Stimulated activated CD4-positive, alpha-beta T cell treated with anti-CD3 and anti-CD28 coated beads, TNF-alpha, amount 100 ng/mL, for 1 hour (primary cell): Measurements from ENCODE around the gene SEC62.
A peak's percentile ranks its signal among the peaks of the same experiment; 100 is the strongest.

Experiments
- DNase-seq, 3 donors: peaks; one replicate each; pipeline ENCODE4 v3.0.0-alpha.2; 2020; ENCODE audit warnings: low read depth in 3 of 3, low spot score in 1 of 3

The SEC62 gene

GRCh38 chr3:169966951-169967915 lies 626 bp downstream of the SEC62 start:
- peak in 1 of 3 donors; percentile 6 for DNase-seq

GRCh38 chr3:169968224-169968885 lies 1.7 kb downstream of the SEC62 start:
- DNase-seq: no peak

- DNase-seq: no peak
Measured at GRCh38 chr3:169969174-169970095, 2.8 kb downstream of the SEC62 start.

GRCh38 chr3:169970847-169971246 lies 4.2 kb downstream of the SEC62 start:
- DNase-seq: no peak

GRCh38 chr3:169971522-169971921 lies 4.9 kb downstream of the SEC62 start:
- no peak for DNase-seq

- no peak for DNase-seq
Measured at GRCh38 chr3:169980055-169980454, 13.4 kb downstream of the SEC62 start.

GRCh38 chr3:169984292-169984691 lies 17.7 kb downstream of the SEC62 start:
- no peak for DNase-seq

GRCh38 chr3:169990431-169990830 lies 23.8 kb downstream of the SEC62 start:
- no peak for DNase-seq

- no peak for DNase-seq
Measured at GRCh38 chr3:169992156-169992555, 25.5 kb downstream of the SEC62 start.

- DNase-seq: no peak
Measured at GRCh38 chr3:169992781-169993180, 26.2 kb downstream of the SEC62 start.

- no peak for DNase-seq
Measured at GRCh38 chr3:169993761-169994160, 27.2 kb downstream of the SEC62 start.

GRCh38 chr3:169996063-169996462 lies 29.5 kb downstream of the SEC62 start:
- DNase-seq: no peak

GRCh38 chr3:169998668-169999131 lies 32.1 kb downstream of the SEC62 start:
- no peak for DNase-seq

GRCh38 chr3:169999433-169999832 lies 32.8 kb downstream of the SEC62 start:
- DNase-seq: no peak

- no peak for DNase-seq
Measured at GRCh38 chr3:170000051-170000450, 33.4 kb downstream of the SEC62 start.

GRCh38 chr3:170002231-170002630 lies 35.6 kb downstream of the SEC62 start:
- no peak for DNase-seq

- DNase-seq: no peak
Measured at GRCh38 chr3:170002879-170003278, 36.3 kb downstream of the SEC62 start.

- no peak for DNase-seq
Measured at GRCh38 chr3:170003881-170004356, 37.3 kb downstream of the SEC62 start.

GRCh38 chr3:170007031-170007663 lies 40.5 kb downstream of the SEC62 start:
- no peak for DNase-seq

- DNase-seq: no peak
Measured at GRCh38 chr3:170010498-170010897, 43.9 kb downstream of the SEC62 start.
